Activated CD4-positive, alpha-beta T cell treated with anti-CD3 and anti-CD28 coated beads, Interleukin-2, Interleukin-4, amounts not matched to agents 100 ng/mL and 50 ng/mL, durations not matched to agents 16 hours and 8 hours (primary cell): ENCODE measurements around the gene RAN.
"Not testable (repeated sequence)": the region's sequence is repeated elsewhere in the genome, so short reads cannot be mapped to it uniquely, and the experiment has no call there.

Source experiments
- DNase-seq: peaks from one replicate; pipeline ENCODE4 v3.0.0-alpha.2; 2020; ENCODE audit warnings: low spot score

The RAN gene

GRCh38 chr12:130871286-130872178 lies at the start of gene RAN:
Gene RAN, plus strand, starts transcription at chr12:130872066. Its CDS starts 528 bp downstream, at chr12:130872594.
- peak; percentile 92 for DNase-seq

- no peak for DNase-seq
These were observed 46.1 kb upstream of the RAN start for GRCh38 chr12:130825771-130826150.

DNA sequence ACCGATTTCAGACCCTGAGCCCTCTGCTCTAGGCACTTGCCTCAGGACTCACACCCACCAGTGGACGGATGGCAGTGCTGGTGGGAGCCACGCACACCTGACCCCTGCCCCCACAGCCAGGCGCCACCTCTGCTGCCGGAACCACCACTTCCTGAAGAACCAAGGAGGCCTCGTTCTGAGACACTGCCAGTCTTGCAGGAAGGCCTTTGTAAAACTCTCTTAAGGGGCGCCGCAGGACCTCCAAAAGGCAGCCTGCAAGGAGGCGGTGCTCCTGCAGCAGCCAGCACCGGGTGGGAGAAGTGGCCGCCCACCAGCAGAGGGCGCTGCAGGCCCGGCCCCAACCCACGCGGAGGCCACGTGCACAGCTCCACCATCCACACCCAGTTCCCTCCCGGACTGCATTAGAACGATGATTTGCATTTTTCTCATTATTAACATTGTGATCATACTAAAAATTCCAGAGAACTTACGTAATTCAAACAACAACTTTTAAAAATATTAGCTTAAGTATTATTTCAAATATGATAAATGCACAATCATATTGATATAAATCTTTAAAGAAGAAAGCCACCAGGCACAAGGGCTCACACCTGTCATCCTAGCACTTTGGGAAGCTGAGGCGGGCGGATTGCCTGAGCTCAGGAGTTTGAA lies 45.6 kb upstream of the RAN start:
- peak; percentile 53 for DNase-seq

GRCh38 chr12:130827432-130827831 lies 44.4 kb upstream of the RAN start:
- no peak for DNase-seq

GRCh38 chr12:130828895-130829294 lies 43.0 kb upstream of the RAN start:
- DNase-seq, result no peak

DNA sequence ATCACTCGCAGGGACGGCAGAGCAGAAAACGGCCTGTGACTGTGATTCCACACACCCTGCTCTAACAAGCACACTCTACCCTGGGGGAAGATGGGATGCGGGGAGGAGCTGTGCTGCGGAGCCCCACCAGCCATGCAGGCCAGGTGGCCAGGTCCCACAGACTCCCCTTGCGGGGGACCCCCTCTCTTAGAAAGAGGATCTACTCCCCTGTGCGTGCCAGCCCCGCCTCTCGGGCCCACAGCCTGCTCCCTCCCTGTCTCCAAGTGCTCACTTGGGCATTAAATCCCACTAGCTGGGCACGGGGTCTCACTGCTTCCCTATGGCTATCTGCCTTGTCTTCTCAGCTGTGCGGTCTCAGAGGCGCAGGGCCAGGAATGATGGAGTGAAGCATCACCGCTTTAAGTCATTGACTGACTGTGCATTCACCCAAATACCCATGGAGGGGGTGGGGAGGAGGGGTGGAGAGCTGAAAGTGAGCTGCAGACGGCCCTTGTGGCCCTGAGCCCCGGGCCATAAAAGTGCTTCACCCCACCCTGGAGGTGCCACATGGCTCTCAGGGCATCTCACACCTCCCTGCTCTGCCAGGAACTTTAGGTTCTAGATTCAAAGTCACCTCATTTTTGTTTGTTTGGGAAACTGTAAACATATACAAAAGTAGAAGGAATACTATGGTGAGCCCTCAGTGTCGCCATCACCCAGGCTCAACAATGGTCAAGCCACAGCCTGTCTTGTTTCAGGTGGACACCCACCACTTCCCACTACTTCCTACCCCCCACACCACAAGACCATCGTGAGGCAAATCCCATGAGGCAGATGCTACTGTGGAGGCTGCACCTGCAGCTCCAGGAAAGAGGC lies 42.2 kb upstream of the RAN start:
- no peak for DNase-seq

GRCh38 chr12:130830246-130830551 lies 41.7 kb upstream of the RAN start:
- no peak for DNase-seq

DNA sequence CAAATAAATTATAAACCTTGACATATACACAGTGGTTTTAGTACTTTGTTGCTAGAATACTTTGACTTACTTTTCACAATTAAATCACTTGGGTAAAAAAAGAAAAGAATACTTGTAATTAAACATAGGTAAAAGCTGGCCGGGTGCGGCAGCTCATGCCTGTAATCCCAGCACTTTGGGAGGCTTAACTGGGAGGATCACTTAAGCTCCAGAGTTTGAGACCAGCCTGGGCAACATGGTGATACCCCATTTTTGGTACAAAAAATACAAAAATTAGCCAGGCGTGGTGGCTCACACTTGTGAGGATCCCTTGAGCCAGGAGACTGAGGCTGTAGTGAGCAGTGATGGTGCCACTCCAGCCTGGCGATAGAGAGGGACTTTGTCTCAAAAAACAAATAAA lies 40.6 kb upstream of the RAN start:
- DNase-seq, result no peak

DNA sequence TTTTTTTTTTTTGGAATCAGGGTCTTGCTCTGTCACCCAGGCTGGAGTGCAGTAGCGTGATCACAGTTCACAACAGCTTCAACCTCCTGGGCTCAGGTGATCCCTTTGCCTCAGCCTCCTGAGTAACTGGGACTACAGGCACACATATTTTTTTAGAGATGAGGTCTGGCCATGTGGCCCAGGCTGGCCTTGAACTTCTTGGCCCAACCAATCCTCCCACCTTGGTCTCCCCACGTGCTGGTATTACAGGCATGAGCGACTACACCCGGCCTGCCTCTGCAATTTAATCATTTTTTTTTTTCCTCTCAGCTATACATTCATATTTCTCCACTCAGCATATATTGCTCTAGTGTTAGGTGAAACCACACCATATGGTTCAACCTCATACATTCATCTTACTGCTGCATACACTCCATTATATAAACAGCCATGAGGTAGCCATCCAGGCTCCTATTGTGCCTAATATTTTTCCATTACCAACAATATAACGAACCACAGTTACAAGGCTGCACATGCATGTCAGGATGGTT lies 39.9 kb upstream of the RAN start:
- no peak for DNase-seq

DNA sequence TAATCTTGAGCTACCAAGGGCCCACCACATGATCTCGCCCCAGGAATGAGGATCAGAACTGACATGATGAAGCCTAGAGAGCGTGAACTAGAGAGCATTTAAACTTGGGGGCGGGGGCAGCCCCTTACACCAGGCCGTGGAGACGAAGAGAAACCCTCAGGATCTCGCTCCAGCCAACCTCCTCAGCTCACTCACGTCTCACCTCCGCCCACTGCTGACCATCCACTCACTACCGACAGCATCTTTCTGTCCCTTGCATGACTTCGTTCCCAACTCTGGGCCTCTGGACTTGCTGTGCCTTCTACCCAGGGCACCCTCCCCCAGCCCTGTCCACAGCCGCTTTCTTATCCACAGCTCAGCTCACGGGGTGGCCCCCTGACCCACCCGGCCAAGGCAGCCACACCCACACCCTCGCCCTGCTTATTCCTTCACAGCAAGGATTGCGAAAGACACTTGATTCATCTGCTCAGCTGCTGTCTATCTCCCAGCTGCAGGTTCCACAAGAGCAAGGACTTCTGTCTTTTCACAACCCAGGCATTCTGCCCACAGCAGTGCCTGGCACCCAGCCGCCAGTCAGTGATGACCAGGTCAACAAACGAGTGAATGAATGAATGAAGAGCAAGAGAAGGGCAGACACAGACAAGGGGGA lies 39.2 kb upstream of the RAN start:
- DNase-seq, result no peak

- DNase-seq, result no peak
These were observed 36.9 kb upstream of the RAN start for GRCh38 chr12:130835011-130835410.

- DNase-seq, result no peak
These were observed 36.4 kb upstream of the RAN start for GRCh38 chr12:130835436-130835835.

DNA sequence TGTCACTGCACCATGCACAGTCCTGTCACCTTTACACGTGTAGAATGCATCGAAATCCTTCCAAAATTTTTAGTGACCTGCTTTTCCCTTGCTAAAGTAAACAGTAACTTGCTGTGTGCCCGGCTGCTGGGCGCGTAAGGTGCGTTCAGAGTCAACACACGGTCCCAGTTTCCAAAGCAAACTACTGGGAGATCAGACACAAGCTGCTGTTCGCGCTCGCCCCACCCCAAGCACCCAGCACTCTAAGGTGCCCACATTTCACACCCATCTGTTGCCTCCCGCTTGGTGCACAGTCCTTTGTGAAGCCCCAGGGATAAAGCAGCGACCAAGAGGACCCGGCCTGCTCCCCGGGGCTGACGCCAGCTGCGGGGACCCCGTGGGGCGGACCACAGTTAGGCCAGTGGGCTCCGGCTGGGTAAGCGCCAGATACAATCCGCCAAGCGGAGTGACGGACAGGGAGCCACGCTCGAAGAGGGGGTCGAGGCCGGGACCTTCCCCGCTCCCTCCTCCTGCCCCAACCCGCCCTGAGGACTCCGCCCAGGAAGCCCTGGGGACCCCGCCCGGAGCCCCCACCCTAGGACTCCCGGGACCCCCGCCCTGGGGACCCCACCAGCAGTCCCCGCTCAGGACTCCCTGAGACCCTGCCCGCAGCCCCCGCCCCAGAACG lies 33.4 kb upstream of the RAN start:
- DNase-seq, result no peak

GRCh38 chr12:130838951-130839769 lies 32.7 kb upstream of the RAN start, which contains the start of gene STX2:
Gene STX2, minus strand, starts transcription at chr12:130839250. Its CDS starts 151 bp downstream, at chr12:130839099.
- peak; percentile 89 for DNase-seq

GRCh38 chr12:130839770-130840404 lies 32.0 kb upstream of the RAN start:
- DNase-seq, result no peak

GRCh38 chr12:130846369-130846768 lies 25.5 kb upstream of the RAN start:
- DNase-seq, result no peak

GRCh38 chr12:130847112-130847511 lies 24.8 kb upstream of the RAN start:
- DNase-seq, result no peak

- DNase-seq, result not testable (repeated sequence)
These were observed 23.8 kb upstream of the RAN start for GRCh38 chr12:130848105-130848504.

DNA sequence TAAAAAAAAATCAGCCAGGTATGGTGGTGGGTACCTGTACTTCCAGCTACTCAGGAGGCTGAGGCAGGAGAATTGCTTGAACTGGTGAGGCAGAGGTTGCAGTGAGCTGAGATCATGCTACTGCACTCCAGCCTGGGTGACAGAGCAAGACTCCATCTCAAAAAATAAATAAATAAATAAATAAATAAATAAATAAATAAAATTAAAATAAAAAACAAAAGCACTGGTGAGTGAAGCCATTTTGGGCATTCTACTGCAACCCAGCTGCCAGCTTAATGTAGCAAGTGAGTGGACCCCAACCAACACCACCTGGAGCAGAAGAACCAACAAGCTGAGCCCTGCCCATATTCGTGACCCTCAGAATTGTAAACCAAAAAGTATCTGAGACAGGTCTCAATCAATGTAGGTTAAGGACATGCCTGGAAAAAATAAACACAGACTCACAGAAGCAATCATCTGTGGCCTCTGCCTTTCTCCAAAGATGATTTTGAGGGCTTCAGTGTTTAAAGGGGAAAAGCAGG lies 23.0 kb upstream of the RAN start:
- DNase-seq, result not testable (repeated sequence)
